Measurements from ENCODE around the gene ABCB4.

- TF ChIP-seq CTCF (optimal IDR thresholded peaks at IDR 0.05 in 1 of 3, IDR thresholded peaks at IDR 0.05 in 1 of 3, conservative IDR thresholded peaks at IDR 0.05 in 1 of 3; ENCODE audit: extremely low read depth in 1 of 3, insufficient read depth in 2 of 3, low read length in 3 of 3) (no peak), EZH2 (IDR thresholded peaks at IDR 0.05; ENCODE audit: low read length) (no peak)
These were observed 116.1 kb downstream of the ABCB4 start for GRCh38 chr7:87359366-87359765.

Measured in keratinocyte (primary cell).